Testis (tissue), 3 donors: ENCODE results near the gene APOB. TPM values are rescaled to one million over a fixed set of nuclear protein-coding genes. Genes with fewer than 3 reads are reported as not detected.

Experiments used
- DNase-seq: peaks from one replicate; pipeline ENCODE4 v3.0.0-alpha.2; 2019
- H3K27ac ChIP-seq, 2 donors: fragments of 200-600 bp; sonication (generic); one replicate each; pipeline ENCODE4 v1.5.1; 2019
- H3K27me3 ChIP-seq: fragments of 200-600 bp; sonication (generic); one replicate; pipeline ENCODE4 v1.5.1; 2019
- H3K36me3 ChIP-seq: fragments of 200-600 bp; sonication (generic); one replicate; pipeline ENCODE4 v1.5.1; 2017; ENCODE audit warnings: low read depth; ENCODE audit errors: missing control alignments
- H3K4me1 ChIP-seq: fragments of 200-600 bp; sonication (generic); one replicate; pipeline ENCODE4 v1.5.1; 2019
- H3K4me3 ChIP-seq, 2 donors: fragments of 200-600 bp; sonication (generic); one replicate each; pipeline ENCODE4 v1.5.1; 2017 to 2019
- H3K9me3 ChIP-seq: fragments of 200-600 bp; sonication (generic); one replicate; pipeline ENCODE4 v1.5.1; 2017
- CTCF ChIP-seq, 3 experiments: fragments of 450-650 bp in 2 of 3; fragments of 200-600 bp in 1 of 3; sonication (generic) in 1 of 3; IDR thresholded peaks; one replicate each; pipeline ENCODE4 v1.5.1; 2016 to 2019; ENCODE audit warnings: antibody characterized with exemption in 3 of 3, mild to moderate bottlenecking in 2 of 3, moderate library complexity in 1 of 3
- POLR2A ChIP-seq: fragments of 450-650 bp; IDR thresholded peaks from one replicate; pipeline ENCODE4 v1.6.1; 2017; ENCODE audit warnings: antibody characterized with exemption, mild to moderate bottlenecking, moderate library complexity
- WGBS, 2 donors: methylation state at CpG; one replicate each; pipeline ENCODE4 v1.1.5; 2018; 5-methylcytosine and 5-hydroxymethylcytosine counted together
- intact Hi-C: fragments of 100-400 bp; cut with DNase I; formaldehyde crosslinking; loops from one replicate; pipeline ENCODE4 v1.15.1; 2023; ENCODE audit warnings: low total_unique reads
- polyA plus RNA-seq: library from polyadenylated mRNA; stranded (reverse); fragments of 350-450 nt; fragmentation: Illumina TruSeq; extraction: RNeasy Lipid Tissue Mini Kit (QIAGEN cat#74804); gene quantifications from one replicate; pipeline ENCODE4 v1.2.3, GENCODE V29; 2014; ENCODE audit warnings: low read depth, low replicate concordance; ENCODE audit not compliant: insufficient read depth
- total RNA-seq, 2 donors: library from RNA; depleted of rRNA; stranded (reverse); fragments of >200 nt; gene quantifications; one replicate each; pipeline ENCODE4 v1.2.3, GENCODE V29; 2016

Gene APOB
- total and polyA plus RNA-seq, 3 donors from 2014 or later = 0.30 to 0.81 (median 0.39) TPM

GRCh38 chr2:21067859-21068537 is 24.1 kb upstream of the APOB start:
- Histone ChIP-seq H3K4me3 (no peak overlapping the region), H3K27me3 (no peaks in the 10 kb centered on the region), H3K36me3 (no peaks in the 10 kb centered on the region), H3K4me1 (no peaks in the 10 kb centered on the region), H3K27ac (no peak overlapping the region), H3K9me3 (no peaks in the 10 kb centered on the region)
- intact Hi-C loops = no loop called here
- DNase-seq = no peak
- TF ChIP-seq CTCF (IDR thresholded peaks at IDR 0.05) (no peak), POLR2A (no peak)
- WGBS, 2 donors = 77 to 81% methylated on average over 2 of the region's 2 CpGs

GRCh38 chr2:21067125-21067524 is 23.3 kb upstream of the APOB start:
- H3K27ac ChIP-seq = no peak overlapping the region
- H3K9me3 ChIP-seq = no peaks in the 10 kb centered on the region
- WGBS, 2 donors = 61 to 68% methylated on average over 5 of the region's 5 CpGs
- no peaks in the 10 kb centered on the region for H3K4me1 ChIP-seq
- H3K27me3 ChIP-seq = no peaks in the 10 kb centered on the region
- DNase-seq = no peak
- no peaks in the 10 kb centered on the region for H3K36me3 ChIP-seq
- H3K4me3 ChIP-seq = no peak overlapping the region
- intact Hi-C loops = no loop called here
- no peak for TF ChIP-seq CTCF (IDR thresholded peaks at IDR 0.05)
- TF ChIP-seq POLR2A = no peak

GRCh38 chr2:21059885-21060610 is 16.2 kb upstream of the APOB start:
- no peak for TF ChIP-seq POLR2A
- TF ChIP-seq CTCF (IDR thresholded peaks at IDR 0.05) = no peak

GRCh38 chr2:21057097-21057496 is 13.2 kb upstream of the APOB start:
- intact Hi-C loops = no loop called here
- TF ChIP-seq CTCF (IDR thresholded peaks at IDR 0.05) = no peak
- TF ChIP-seq POLR2A = no peak
- Histone ChIP-seq H3K4me3 (no peak overlapping the region), H3K36me3 (no peaks in the 10 kb centered on the region), H3K27ac (no peak overlapping the region), H3K9me3 (no peaks in the 10 kb centered on the region), H3K4me1 (no peaks in the 10 kb centered on the region), H3K27me3 (no peaks in the 10 kb centered on the region)
- 80 to 100% methylated on average over 2 of the region's 2 CpGs for WGBS, 2 donors
- DNase-seq = no peak

More at GRCh38 chr2:21059885-21060610, 16.2 kb upstream of the APOB start:
- no peaks in the 10 kb centered on the region for H3K9me3 ChIP-seq
- no peak overlapping the region for H3K27ac ChIP-seq
- no peaks in the 10 kb centered on the region for H3K36me3 ChIP-seq
- H3K4me1 ChIP-seq = no peaks in the 10 kb centered on the region
- intact Hi-C loops = no loop called here
- DNase-seq = no peak
- H3K27me3 ChIP-seq = no peaks in the 10 kb centered on the region
- WGBS, 2 donors = 82 to 91% methylated on average over 3 of the region's 3 CpGs
- no peak overlapping the region for H3K4me3 ChIP-seq
